Endothelial cell of umbilical vein (primary cell): Measurements from ENCODE around the gene CCDC40. TPM values are rescaled to one million over a fixed set of nuclear protein-coding genes. Genes with fewer than 3 reads are reported as not detected.

Experiments used
- BruUV-seq: library from RNA; stranded (reverse); fragments of 400-500 nt; replicated peaks from 2 replicates; lab custom pipeline; 2021; lab: Mats Ljungman, UMichigan
- CTCF ChIA-PET: fragments of 300-600, 350-600 bp; sonication (Branson Sonifier 250); formaldehyde crosslinking; loops from one replicate; lab custom pipeline; 2021; ENCODE audit warnings: antibody characterized with exemption, inconsistent platforms; lab: Charles Lee
- POLR2A ChIA-PET: fragments of 300-600, 350-600 bp; sonication (Branson Sonifier 250); formaldehyde crosslinking; loops from one replicate; lab custom pipeline; 2021; ENCODE audit warnings: antibody characterized with exemption, inconsistent platforms; lab: Charles Lee
- DNase-seq: peaks from one replicate; pipeline ENCODE4 v3.0.0-alpha.2; 2011; ENCODE audit warnings: low read depth, low spot score
- FAIRE-seq: peaks from 2 replicates; lab custom pipeline; 2011; peaks lifted over from hg19 to GRCh38; lab: Jason Lieb, UNC
- H2AFZ ChIP-seq: 2 replicates; pipeline ENCODE4 v1.6.0; 2012; ENCODE audit warnings: low read depth, low read length, control low read depth, inconsistent platforms
- H3K27ac ChIP-seq: 2 replicates; pipeline ENCODE4 v1.5.1; 2011; ENCODE audit warnings: low read depth, mild to moderate bottlenecking, control low read depth, low read length, moderate library complexity; ENCODE audit not compliant: insufficient read depth
- H3K27me3 ChIP-seq, 2 experiments: 2 replicates each; pipeline versions ENCODE4 v1.6.0 to v1.6.1; 2011; ENCODE audit warnings: low read length in 2 of 2, mixed read lengths in 1 of 2; ENCODE audit not compliant: control insufficient read depth in 2 of 2, insufficient read depth in 2 of 2
- H3K36me3 ChIP-seq, 2 experiments: 2 replicates in 1 of 2; 3 replicates in 1 of 2; pipeline ENCODE4 v1.5.1; 2011; ENCODE audit warnings: low read length in 2 of 2, mild to moderate bottlenecking in 1 of 2, moderate library complexity in 1 of 2; ENCODE audit not compliant: control insufficient read depth in 2 of 2, insufficient read depth in 2 of 2; ENCODE audit errors: extremely low read depth in 1 of 2
- H3K4me1 ChIP-seq: 3 replicates; pipeline ENCODE4 v1.5.1; 2011; ENCODE audit warnings: mild to moderate bottlenecking, low read length; ENCODE audit not compliant: control insufficient read depth, insufficient read depth; ENCODE audit errors: extremely low read depth
- H3K4me2 ChIP-seq: 2 replicates; pipeline ENCODE4 v1.6.1; 2011; ENCODE audit warnings: low read length, control low read depth, mixed read lengths; ENCODE audit not compliant: insufficient read depth
- H3K4me3 ChIP-seq, 3 experiments: fragments of 200-600 bp in 1 of 3; sonication (generic), shearing (Covaris generic) in 1 of 3; replicated peaks in 1 of 3; 2 replicates each; pipeline ENCODE4 v1.5.1; 2011 to 2016; ENCODE audit warnings: control low read depth in 3 of 3, low read length in 3 of 3, mild to moderate bottlenecking in 2 of 3, inconsistent platforms in 1 of 3, low read depth in 1 of 3, moderate library complexity in 1 of 3; ENCODE audit not compliant: insufficient read depth in 1 of 3
- H3K79me2 ChIP-seq: 2 replicates; pipeline ENCODE4 v1.6.0; 2012; ENCODE audit warnings: low read length, inconsistent platforms; ENCODE audit not compliant: control insufficient read depth, insufficient read depth
- H3K9ac ChIP-seq: replicated peaks from 2 replicates; pipeline ENCODE3; 2011; ENCODE audit warnings: low read length, control low read depth; ENCODE audit not compliant: insufficient read depth; ENCODE audit errors: extremely low read depth
- H3K9me1 ChIP-seq: replicated peaks from 3 replicates; pipeline ENCODE4 v1.6.0; 2011; ENCODE audit warnings: mild to moderate bottlenecking, low read length; ENCODE audit not compliant: control insufficient read depth, insufficient read depth; ENCODE audit errors: extremely low read depth
- H3K9me3 ChIP-seq: replicated peaks from 2 replicates; pipeline ENCODE4 v1.5.1; 2012; ENCODE audit warnings: low read length, inconsistent platforms; ENCODE audit not compliant: control insufficient read depth, insufficient read depth
- H4K20me1 ChIP-seq: replicated peaks from 2 replicates; pipeline ENCODE3; 2011; ENCODE audit warnings: mild to moderate bottlenecking, low read length; ENCODE audit not compliant: control insufficient read depth, insufficient read depth; ENCODE audit errors: extremely low read depth
- CTCF ChIP-seq, 2 donors: IDR thresholded peaks; 1 replicate in 1 of 2; 2 replicates in 1 of 2; pipeline ENCODE4 v1.5.1; 2011; ENCODE audit warnings: low read length in 2 of 2, mild to moderate bottlenecking in 2 of 2, moderate library complexity in 2 of 2, control low read depth in 1 of 2, inconsistent platforms in 1 of 2, low read depth in 1 of 2; ENCODE audit not compliant: insufficient read depth in 1 of 2; ENCODE audit errors: extremely low read depth in 1 of 2
- EZH2 ChIP-seq: IDR thresholded peaks from 2 replicates; pipeline ENCODE4 v1.6.1; 2012; ENCODE audit warnings: borderline replicate concordance, low read depth, mild to moderate bottlenecking, moderate library complexity, low read length, inconsistent platforms; ENCODE audit not compliant: severe bottlenecking
- FOS ChIP-seq: IDR thresholded peaks from 2 replicates; pipeline ENCODE4 v1.6.1; 2011; ENCODE audit warnings: mild to moderate bottlenecking, low read length, moderate library complexity, borderline replicate concordance; ENCODE audit not compliant: insufficient read depth
- GATA2 ChIP-seq: IDR thresholded peaks from 2 replicates; pipeline ENCODE4 v1.7.0; 2011; ENCODE audit warnings: low read depth, mild to moderate bottlenecking, moderate library complexity, mixed read lengths, low read length; ENCODE audit not compliant: insufficient read length, insufficient read depth
- JUN ChIP-seq: IDR thresholded peaks from 2 replicates; pipeline ENCODE4 v1.6.1; 2011; ENCODE audit warnings: borderline replicate concordance, low read depth; ENCODE audit not compliant: insufficient read length, insufficient read depth
- MAX ChIP-seq: IDR thresholded peaks from 2 replicates; pipeline ENCODE4 v1.6.1; 2011; ENCODE audit not compliant: insufficient read depth, insufficient read length
- MYC ChIP-seq: IDR thresholded peaks from one replicate; pipeline ENCODE4 v1.6.1; 2011; ENCODE audit warnings: mild to moderate bottlenecking, low read depth, low read length
- POLR2A ChIP-seq: IDR thresholded peaks from 2 replicates; pipeline ENCODE4 v1.6.1; 2012; ENCODE audit warnings: low read depth, mild to moderate bottlenecking, control low read depth, low read length
- POLR2AphosphoS5 ChIP-seq: IDR thresholded peaks from 2 replicates; pipeline ENCODE4 v1.6.1; 2012; ENCODE audit warnings: low read depth, mild to moderate bottlenecking, control low read depth, low read length, moderate library complexity; ENCODE audit not compliant: insufficient read depth
- dilution Hi-C: fragments of 300-500 bp; cut with MboI; formaldehyde crosslinking; loops from one replicate; pipeline ENCODE4 v1.15.0; 2019; ENCODE audit warnings: low sequenced_read_pairs; ENCODE audit not compliant: extremely low pct_ligation_motif_present
- intact Hi-C: fragments of 100-400 bp; cut with micrococcal nuclease; formaldehyde crosslinking; loops from one replicate; pipeline ENCODE4 v1.10.0; 2022
- polyA plus RNA-seq, 4 experiments: library from polyadenylated mRNA; depleted of rRNA in 3 of 4; stranded (reverse) in 3 of 4; unstranded in 1 of 4; fragments of >200 nt; gene quantifications; 2 replicates each; pipeline versions ENCODE4 v1.2.1 to v1.2.3, GENCODE V29; 2011 to 2012; ENCODE audit warnings: missing spikeins in 1 of 4
- total RNA-seq: library from RNA; stranded (reverse); gene quantifications from 2 replicates; pipeline ENCODE4 v1.2.3, GENCODE V29; 2021

CCDC40 gene
- total and polyA plus RNA-seq, 2 donors (not counting 3 experiments of a cell fraction or from before 2014, with no cell fraction given), result 1.4 to 5.5 TPM

GRCh38 chr17:80110447-80110812 is 74.0 kb downstream of the CCDC40 start:
- no peaks in the 10 kb centered on the region for H3K36me3 ChIP-seq
- no peak overlapping the region for H3K4me3 ChIP-seq
- BruUV-seq, result no TSS peak
- FAIRE-seq (no peak), DNase-seq (no peak)
- dilution Hi-C loops (no loop called here), intact Hi-C loops (no loop called here)
- no peak overlapping the region for H3K4me2 ChIP-seq
- H4K20me1 ChIP-seq, result no peaks in the 10 kb centered on the region
- H2AFZ ChIP-seq, result no peak overlapping the region
- no peaks in the 10 kb centered on the region for H3K4me1 ChIP-seq
- no peak overlapping the region for H3K9ac ChIP-seq
- no peaks in the 10 kb centered on the region for H3K9me1 ChIP-seq
- POLR2A ChIA-PET, result no interaction called here
- no peak overlapping the region for H3K27ac ChIP-seq
- no peaks in the 10 kb centered on the region for H3K27me3 ChIP-seq
- no peaks in the 10 kb centered on the region for H3K79me2 ChIP-seq
- H3K9me3 ChIP-seq, result no peaks in the 10 kb centered on the region
- TF ChIP-seq POLR2AphosphoS5, result no peak
- TF ChIP-seq EZH2, result no peak
- no peak for TF ChIP-seq GATA2
- TF ChIP-seq MAX, result no peak
- TF ChIP-seq MYC, result no peak
- TF ChIP-seq POLR2A, result no peak
- no peak for TF ChIP-seq JUN
- no peak for TF ChIP-seq CTCF (IDR thresholded peaks at IDR 0.05; ENCODE audit: extremely low read depth in 1 of 2, insufficient read depth in 1 of 2, low read depth in 1 of 2, low read length in 2 of 2)
- no peak for TF ChIP-seq FOS
- CTCF ChIA-PET, result interaction anchor here (0.6 to 1.0 kb wide), 2 partner anchors 9 to 61 kb away, joined by 3 to 5 read pairs; partner anchors contain the start of gene GAA
